GM06990 (cell line): ENCODE measurements around the gene KRT36.

Experiments
- DNase-seq: peaks from one replicate; pipeline ENCODE4 v3.0.0-alpha.2; 2011; ENCODE audit not compliant: insufficient read length; ENCODE audit errors: extremely low read depth
- H3K27me3 ChIP-seq: replicated peaks from 2 replicates; pipeline ENCODE4 v1.6.0; 2011; ENCODE audit warnings: low read length; ENCODE audit not compliant: control insufficient read depth, insufficient read depth
- H3K36me3 ChIP-seq: 2 replicates; pipeline ENCODE4 v1.5.1; 2011; ENCODE audit warnings: low read length; ENCODE audit not compliant: control insufficient read depth, insufficient read depth
- H3K4me3 ChIP-seq: replicated peaks from 2 replicates; pipeline ENCODE4 v1.5.1; 2011; ENCODE audit warnings: low read depth, mild to moderate bottlenecking, control low read depth, low read length
- TF ChIP-seq, protein P1 (sequence below): IDR thresholded peaks from 2 replicates; pipeline ENCODE4 v1.5.1; 2011; ENCODE audit warnings: low read length, control low read depth, mild to moderate bottlenecking, inconsistent platforms; ENCODE audit not compliant: insufficient read depth, poor library complexity, severe bottlenecking

The KRT36 gene

DNA sequence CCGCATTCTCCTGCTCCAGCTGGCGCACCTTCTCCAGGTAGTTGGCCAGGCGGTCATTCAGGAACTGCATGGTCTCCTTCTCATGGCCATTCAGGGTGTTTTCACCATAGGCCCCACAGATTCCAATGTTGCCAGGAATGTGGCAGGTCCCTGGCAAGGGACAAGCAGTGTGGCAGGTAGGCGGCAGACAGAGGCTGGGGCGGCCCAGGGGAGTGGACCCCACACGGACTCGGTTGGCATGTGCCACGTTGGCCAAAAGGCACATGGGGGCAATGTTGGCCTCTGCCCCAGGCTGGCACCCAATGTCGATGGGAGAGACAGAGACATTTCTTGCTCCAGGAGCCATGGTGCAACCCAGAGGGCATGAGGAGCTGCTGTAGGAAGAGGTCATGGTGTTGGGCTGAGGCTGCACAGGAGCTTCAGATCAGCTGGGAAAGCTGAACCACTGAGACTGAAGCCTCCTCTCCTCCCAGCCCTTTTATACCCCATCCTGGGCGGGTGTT is 49.1 kb downstream of the KRT36 start, which contains the start of gene KRT38:
KRT38 (minus strand) TSS at position 453 of the 503 bp plus-strand sequence; CDS start at position 391, 62 bp downstream.
- Histone ChIP-seq H3K36me3 (no peaks in the 10 kb centered on the region), H3K4me3 (no peak within 1 kb of the TSS), H3K27me3 (peaks cover 2% of the 10 kb centered on the region)
- TF ChIP-seq, protein P1, sequence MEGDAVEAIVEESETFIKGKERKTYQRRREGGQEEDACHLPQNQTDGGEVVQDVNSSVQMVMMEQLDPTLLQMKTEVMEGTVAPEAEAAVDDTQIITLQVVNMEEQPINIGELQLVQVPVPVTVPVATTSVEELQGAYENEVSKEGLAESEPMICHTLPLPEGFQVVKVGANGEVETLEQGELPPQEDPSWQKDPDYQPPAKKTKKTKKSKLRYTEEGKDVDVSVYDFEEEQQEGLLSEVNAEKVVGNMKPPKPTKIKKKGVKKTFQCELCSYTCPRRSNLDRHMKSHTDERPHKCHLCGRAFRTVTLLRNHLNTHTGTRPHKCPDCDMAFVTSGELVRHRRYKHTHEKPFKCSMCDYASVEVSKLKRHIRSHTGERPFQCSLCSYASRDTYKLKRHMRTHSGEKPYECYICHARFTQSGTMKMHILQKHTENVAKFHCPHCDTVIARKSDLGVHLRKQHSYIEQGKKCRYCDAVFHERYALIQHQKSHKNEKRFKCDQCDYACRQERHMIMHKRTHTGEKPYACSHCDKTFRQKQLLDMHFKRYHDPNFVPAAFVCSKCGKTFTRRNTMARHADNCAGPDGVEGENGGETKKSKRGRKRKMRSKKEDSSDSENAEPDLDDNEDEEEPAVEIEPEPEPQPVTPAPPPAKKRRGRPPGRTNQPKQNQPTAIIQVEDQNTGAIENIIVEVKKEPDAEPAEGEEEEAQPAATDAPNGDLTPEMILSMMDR = no peak
- no peak for DNase-seq

DNA sequence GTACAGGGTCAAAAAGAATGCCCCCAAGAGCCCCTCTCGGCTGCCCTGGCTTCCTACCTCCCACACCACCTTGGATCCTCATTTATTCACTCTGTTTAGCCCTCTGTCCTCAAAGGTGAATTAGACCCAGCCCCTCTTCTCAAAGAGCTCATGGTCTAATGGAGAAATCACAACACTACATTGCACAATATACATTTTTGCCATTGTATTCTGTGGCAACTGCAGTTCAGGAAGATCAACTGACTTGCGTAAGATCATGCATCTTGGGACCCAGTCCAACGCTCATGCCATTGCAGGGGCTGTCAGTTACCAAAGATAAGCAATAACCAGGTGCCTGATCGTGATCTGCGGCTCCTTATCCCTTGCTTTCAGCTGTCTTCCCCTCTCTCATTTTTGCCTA is 50.3 kb downstream of the KRT36 start:
- Histone ChIP-seq H3K27me3 (peaks cover 2% of the 10 kb centered on the region), H3K4me3 (no peak overlapping the region), H3K36me3 (no peaks in the 10 kb centered on the region)
- DNase-seq = no peak
- TF ChIP-seq, protein P1 = no peak

DNA sequence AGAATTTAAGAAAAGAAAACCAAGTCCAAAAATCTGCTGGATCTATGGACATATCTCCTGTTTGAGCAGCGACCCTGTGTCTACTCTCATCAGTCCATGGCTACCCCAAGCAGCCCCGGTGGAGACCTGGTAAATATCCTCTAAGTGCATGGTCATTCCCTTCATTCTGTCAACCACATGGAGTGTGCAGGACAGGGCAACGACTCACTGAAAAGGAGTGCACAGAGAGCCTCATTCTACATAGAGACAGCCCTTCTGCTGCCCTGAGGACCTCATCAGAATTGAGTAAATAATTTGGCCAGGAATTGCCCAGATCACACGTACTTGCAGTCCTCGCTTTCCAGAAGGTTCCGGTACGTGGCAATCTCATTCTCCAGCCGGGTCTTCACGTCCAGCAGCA is 51.9 kb downstream of the KRT36 start:
- no peak overlapping the region for H3K4me3 ChIP-seq
- TF ChIP-seq, protein P1 = no peak
- peaks cover 2% of the 10 kb centered on the region for H3K27me3 ChIP-seq
- no peak for DNase-seq
- H3K36me3 ChIP-seq = no peaks in the 10 kb centered on the region

DNA sequence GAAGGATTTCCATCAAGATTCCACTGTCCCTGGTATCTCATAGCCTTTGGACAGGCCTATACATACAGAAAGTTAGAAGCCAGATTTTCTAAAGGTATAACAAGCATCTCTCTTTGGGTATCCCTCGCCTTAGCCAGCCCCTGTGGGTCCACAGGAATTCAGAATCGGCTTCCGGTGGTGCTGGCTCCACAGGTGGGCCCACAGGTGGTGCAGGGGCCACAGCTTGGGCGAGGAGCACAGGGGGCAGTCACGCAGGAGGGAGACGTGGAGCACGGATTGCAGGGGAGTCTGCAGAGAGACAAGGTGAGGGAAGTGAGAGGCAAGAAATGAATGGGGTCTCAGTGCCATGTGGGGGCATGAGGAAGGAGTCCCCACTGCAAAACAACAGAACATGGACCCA is 52.5 kb downstream of the KRT36 start:
- DNase-seq = no peak
- TF ChIP-seq, protein P1 = no peak
- peaks cover 2% of the 10 kb centered on the region for H3K27me3 ChIP-seq
- H3K36me3 ChIP-seq = no peaks in the 10 kb centered on the region
- H3K4me3 ChIP-seq = no peak overlapping the region
